HG02798 (cell line): ENCODE data around the gene EXOSC7.
"Not testable (repeated sequence)": the region's sequence is repeated elsewhere in the genome, so short reads cannot be mapped to it uniquely, and the experiment has no call there.

Experiments used
- ATAC-seq: cut with Tn5 transposase; IDR thresholded peaks from one replicate; pipeline ENCODE4 v1.9.1; 2021; ENCODE audit warnings: mild to moderate bottlenecking; ENCODE audit not compliant: unreplicated experiment, poor library complexity

The EXOSC7 gene

GRCh38 chr3:44961888-44962287, 14.2 kb upstream of the EXOSC7 start:
- no peak for ATAC-seq

- ATAC-seq, result no peak
Observed at GRCh38 chr3:44962621-44963393, 13.2 kb upstream of the EXOSC7 start.

GRCh38 chr3:44963571-44964325, 12.3 kb upstream of the EXOSC7 start:
- ATAC-seq, result no peak

GRCh38 chr3:44965165-44965564, 10.9 kb upstream of the EXOSC7 start:
- ATAC-seq, result no peak

- ATAC-seq, result no peak
Observed at GRCh38 chr3:44966795-44967278, 9.2 kb upstream of the EXOSC7 start.

GRCh38 chr3:44968447-44968858, 7.6 kb upstream of the EXOSC7 start:
- ATAC-seq, result no peak

GRCh38 chr3:44969154-44969827, 6.8 kb upstream of the EXOSC7 start:
- no peak for ATAC-seq

GRCh38 chr3:44969828-44970179, 6.2 kb upstream of the EXOSC7 start:
- ATAC-seq, result no peak

- no peak for ATAC-seq
Observed at GRCh38 chr3:44970926-44971490, 5.0 kb upstream of the EXOSC7 start.

GRCh38 chr3:44974416-44974815, 1.6 kb upstream of the EXOSC7 start:
- ATAC-seq, result no peak

GRCh38 chr3:44981220-44981619, 5.2 kb downstream of the EXOSC7 start:
- no peak for ATAC-seq

GRCh38 chr3:44981751-44982150, 5.7 kb downstream of the EXOSC7 start:
- ATAC-seq, result peak; percentile 69

- ATAC-seq, result no peak
Observed at GRCh38 chr3:44982817-44983216, 6.8 kb downstream of the EXOSC7 start.

GRCh38 chr3:44983484-44983941, 7.5 kb downstream of the EXOSC7 start:
- no peak for ATAC-seq

- ATAC-seq, result no peak
Observed at GRCh38 chr3:44984335-44984734, 8.3 kb downstream of the EXOSC7 start.

GRCh38 chr3:44986330-44986729, 10.3 kb downstream of the EXOSC7 start:
- ATAC-seq, result not testable (repeated sequence)

GRCh38 chr3:44987332-44987731, 11.3 kb downstream of the EXOSC7 start:
- no peak for ATAC-seq

GRCh38 chr3:44988073-44988472, 12.0 kb downstream of the EXOSC7 start:
- no peak for ATAC-seq

- no peak for ATAC-seq
Observed at GRCh38 chr3:44989141-44989540, 13.1 kb downstream of the EXOSC7 start.

- no peak for ATAC-seq
Observed at GRCh38 chr3:44989636-44990373, 13.8 kb downstream of the EXOSC7 start.
